Ureter (tissue), 1 donor: ENCODE data around the gene TEPSIN. TPM values are rescaled to one million over a fixed set of nuclear protein-coding genes. Genes with fewer than 3 reads are reported as not detected.

Source experiments
- DNase-seq: peaks from one replicate; pipeline ENCODE4 v3.0.0-alpha.2; 2020; ENCODE audit warnings: low spot score
- total RNA-seq: library from RNA; stranded (reverse); gene quantifications from one replicate; pipeline ENCODE4 v1.2.4, GENCODE V29; 2023
- donor health status: DM: yes; HTN: yes; CAD: no.

The TEPSIN gene
- total RNA-seq, 1 donor from 2014 or later = 37.1 TPM

- no peak for DNase-seq
These were observed 16.8 kb downstream of the TEPSIN start for GRCh38 chr17:81221842-81222619.

GRCh38 chr17:81221371-81221841 lies 17.4 kb downstream of the TEPSIN start:
- no peak for DNase-seq

- no peak for DNase-seq
These were observed 19.2 kb downstream of the TEPSIN start for GRCh38 chr17:81219476-81220180.

- DNase-seq = no peak
These were observed 19.9 kb downstream of the TEPSIN start for GRCh38 chr17:81218991-81219390.

GRCh38 chr17:81218459-81218858 lies 20.4 kb downstream of the TEPSIN start:
- DNase-seq = no peak

- no peak for DNase-seq
These were observed 21.4 kb downstream of the TEPSIN start for GRCh38 chr17:81217491-81217890.

DNA sequence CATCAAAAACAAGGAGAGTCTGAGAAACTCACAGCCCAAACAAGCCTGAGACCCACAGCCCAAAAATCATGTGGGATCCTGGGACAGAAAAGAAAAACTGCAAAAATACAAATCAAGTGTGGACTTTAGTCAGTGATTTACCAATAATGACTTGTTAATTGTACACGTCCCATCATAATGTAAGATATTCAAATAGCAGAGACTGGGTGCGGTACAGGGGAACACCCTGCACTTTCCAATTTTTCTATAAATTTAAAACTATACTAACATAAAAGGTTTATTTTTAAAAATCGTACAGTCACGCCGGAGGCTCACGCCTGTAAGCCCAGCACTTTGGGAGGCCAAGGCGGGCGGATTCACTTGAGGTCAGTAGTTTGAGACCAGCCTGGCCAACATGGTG lies 24.9 kb downstream of the TEPSIN start:
- no peak for DNase-seq

DNA sequence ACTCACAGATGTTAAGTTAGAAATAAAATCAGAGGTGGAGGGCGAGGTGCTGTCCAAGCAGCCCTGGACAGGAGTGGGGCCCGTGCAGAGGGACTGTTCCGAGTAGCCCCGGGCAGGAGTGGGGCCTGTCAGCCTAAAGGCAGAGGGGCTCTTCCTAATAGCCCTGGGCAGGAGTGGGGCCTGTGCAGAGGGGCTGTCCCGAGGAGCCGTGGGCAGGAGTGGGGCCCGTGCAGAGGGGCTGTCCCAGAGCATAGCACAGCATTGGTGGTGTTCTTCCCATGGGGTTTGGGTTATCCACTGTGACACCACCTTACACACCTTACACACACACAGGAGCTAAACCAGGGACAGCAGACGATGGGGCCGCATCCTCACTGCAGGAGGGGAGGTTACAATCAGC lies 26.5 kb downstream of the TEPSIN start:
- no peak for DNase-seq

DNA sequence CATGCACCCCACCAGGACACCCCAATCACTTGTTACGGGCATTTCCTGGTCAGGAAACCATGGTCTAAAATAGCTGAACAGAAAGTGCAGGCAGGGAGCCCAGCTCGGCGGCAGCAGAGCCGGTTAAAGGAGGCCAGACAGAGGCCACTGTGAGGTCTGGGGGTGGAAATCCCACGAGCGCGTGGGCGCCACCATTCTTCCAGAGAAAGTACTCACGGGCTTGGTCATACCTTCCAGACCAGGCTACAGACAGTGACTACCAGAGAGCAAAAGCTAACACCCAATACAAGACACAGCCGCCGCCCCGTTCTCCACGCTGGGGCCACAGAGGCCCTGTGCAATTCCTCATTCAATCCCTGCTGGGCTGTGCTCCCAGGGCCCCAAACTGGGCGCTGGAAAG lies 28.0 kb downstream of the TEPSIN start:
- DNase-seq = no peak

DNA sequence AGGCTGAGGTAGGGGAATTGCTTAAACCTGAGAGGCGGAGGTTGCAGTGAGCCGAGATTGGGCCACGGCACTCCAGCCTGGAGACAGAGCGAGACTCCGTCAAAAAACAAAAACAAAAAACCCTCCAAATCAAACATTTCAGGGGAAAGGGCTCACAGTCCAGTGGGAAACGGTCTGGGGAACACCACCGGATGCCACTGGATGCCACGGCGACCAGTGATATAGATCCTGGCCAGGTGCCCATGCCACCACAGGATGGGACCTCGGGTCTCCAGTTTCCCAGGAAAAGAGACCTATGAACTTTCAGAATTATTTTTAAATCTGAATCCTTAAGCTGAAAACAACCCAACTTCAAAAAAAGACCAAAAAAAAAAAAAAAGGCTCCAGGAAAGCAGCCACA lies 28.4 kb downstream of the TEPSIN start:
- DNase-seq = no peak

GRCh38 chr17:81209141-81209540 lies 29.7 kb downstream of the TEPSIN start:
- no peak for DNase-seq

DNA sequence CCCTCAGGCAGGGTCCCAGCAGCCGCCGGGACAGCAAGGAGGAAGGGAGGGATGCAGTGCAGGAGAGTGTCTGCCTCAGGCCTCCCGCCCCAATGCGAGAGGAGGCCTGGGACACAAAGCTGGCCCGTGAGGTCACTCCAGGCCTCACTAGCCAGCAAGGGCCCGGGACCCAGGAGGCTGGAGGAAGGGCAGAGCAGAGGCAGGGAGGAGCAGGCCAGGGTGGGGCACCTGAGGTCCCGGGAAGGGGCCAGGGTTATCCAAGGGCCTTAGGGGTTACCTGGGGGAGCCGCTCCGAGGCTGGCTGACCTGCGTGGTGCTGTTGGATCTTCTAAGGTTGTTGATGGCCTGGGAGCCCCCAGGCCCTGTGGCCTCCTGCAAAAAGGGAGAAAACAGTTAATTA lies 30.2 kb downstream of the TEPSIN start:
- no peak for DNase-seq

- DNase-seq = no peak
These were observed 31.0 kb downstream of the TEPSIN start for GRCh38 chr17:81207610-81208581.

- no peak for DNase-seq
These were observed 32.2 kb downstream of the TEPSIN start for GRCh38 chr17:81206657-81207056.

DNA sequence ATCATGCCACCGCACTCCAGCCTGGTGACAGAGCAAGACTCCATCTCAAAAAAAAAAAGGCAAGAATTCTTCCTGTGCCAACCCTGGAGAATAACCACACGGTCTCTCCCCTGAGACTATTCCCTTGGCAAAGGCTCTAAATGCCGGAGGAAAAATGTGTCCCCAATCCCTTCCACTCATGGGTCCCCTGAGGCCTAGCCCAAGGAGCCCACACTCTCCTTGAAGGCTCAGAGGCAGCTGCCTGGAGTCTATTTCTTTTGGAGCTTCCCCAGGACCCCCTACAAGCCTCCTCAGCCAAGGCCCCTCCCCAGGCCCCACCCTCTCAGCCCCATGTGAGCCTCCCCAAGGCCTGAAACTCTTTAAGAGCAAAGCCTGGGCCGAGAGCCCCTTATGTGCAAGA lies 32.7 kb downstream of the TEPSIN start:
- no peak for DNase-seq

GRCh38 chr17:81204578-81204977 lies 34.3 kb downstream of the TEPSIN start:
- DNase-seq = no peak

DNA sequence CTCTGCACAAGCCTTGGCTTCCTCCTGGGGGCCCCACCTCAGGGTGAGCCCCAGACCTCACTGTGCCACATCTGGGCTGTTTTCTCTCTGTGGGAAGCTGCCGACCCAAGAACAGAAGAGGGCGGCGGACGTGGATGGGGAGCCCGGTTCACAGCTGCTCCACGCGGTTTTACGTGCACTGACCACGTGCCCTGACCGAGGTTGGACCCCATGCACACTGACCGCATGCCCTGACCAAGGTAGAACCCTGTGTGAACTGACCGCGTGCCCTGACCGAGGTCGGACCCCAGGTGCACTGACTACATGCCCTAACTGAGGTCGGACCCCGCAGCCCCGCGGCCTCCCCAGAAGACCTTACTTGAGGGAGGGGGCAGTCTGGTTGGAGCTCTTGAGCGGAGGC lies 35.7 kb downstream of the TEPSIN start:
- no peak for DNase-seq

GRCh38 chr17:81202318-81202717 lies 36.5 kb downstream of the TEPSIN start:
- no peak for DNase-seq

DNA sequence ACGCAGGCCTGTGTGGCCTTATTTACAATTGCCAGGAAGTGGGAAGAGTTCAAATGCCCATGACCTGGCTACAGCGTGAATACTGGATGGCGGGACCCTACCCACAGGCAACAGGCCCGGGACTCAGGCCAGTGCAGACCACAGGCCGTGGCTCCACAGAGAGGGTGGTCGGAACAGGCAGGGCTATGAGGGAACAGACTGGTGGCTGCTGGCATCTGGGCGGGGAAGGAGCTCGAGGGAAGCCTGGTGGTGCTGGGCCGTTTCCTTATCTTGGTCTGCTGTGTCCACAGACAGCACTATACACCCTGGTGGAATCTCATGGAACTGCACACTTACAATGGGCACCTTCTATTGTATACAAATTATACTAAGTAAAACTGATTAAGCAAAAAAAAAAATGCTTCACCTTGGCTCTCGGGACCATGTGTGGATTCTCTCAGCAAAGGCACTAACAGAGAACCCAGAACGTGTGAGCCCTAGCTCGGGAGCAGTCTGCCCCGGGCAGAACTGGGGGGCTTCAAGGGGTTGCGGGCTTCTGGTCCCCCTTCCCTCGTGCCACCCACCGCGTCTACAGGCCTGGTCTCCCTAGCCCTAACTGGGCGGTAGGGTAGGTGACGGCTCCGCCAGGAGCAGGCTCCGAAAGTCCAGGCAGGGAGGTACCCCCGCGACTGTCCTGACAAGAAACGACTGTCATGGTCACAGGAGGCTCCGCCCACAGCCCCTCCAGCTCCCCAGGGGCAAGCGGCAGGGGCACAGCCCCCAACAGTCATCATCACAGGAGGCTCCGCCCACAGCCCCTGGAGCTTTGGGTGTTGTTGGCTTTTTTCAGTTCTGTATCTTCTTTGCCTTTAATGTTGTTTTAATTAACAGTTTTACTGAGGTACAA lies 37.9 kb downstream of the TEPSIN start:
- peak; percentile 77 for DNase-seq

GRCh38 chr17:81200201-81200600 lies 38.7 kb downstream of the TEPSIN start:
- DNase-seq = no peak

DNA sequence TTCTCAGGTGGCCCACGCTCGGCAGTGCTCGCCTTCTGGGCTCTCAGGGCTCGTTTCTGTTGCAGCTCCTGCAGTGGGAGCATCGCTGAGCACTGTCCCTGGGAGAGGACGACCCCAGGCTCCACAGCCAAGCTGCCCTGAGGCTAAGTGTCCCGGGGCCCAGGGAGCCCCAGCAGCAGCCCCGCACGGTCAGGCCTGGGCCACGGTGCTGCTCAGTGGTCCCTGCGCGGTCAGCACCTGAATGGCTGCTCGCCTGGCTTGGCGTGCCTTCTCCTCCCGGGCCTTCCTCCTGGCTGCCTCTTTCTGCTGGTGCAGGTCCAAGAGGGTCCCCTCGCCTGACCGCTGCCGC lies 39.4 kb downstream of the TEPSIN start:
- no peak for DNase-seq
